ENCODE measurements around the gene GNG5. TPM values are rescaled to one million over a fixed set of nuclear protein-coding genes. Genes with fewer than 3 reads are reported as not detected.
"Not testable (repeated sequence)": the region's sequence is repeated elsewhere in the genome, so short reads cannot be mapped to it uniquely, and the experiment has no call there.

The GNG5 gene
- total RNA-seq, 4 donors from 2014 or later: 58.3 to 143 (median 95.2) TPM

DNA sequence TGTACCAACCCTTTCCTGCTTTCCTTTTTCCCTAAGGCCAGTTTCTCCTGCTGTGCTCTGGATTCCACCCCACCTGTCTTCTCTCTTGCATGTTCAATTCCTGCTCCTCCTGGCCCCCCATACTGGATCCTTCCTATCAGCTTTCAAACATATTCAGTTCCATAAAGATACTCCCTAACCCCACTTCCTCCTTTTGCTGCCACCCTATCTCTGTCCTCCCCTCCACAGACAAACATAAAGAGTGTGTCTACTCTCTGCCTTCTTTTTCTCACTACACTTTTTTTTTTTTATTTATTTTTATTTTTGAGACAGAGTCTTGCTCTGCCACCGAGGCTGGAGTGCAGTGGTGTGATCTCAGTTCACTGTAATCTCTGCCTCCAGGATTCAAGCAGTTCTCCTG is 44.3 kb downstream of the GNG5 start:
- Histone ChIP-seq H3K27me3 (no peaks in the 10 kb centered on the region), H3K36me3 (no peaks in the 10 kb centered on the region), H3K4me1 (no peaks in the 10 kb centered on the region), H3K27ac (no peak overlapping the region), H3K4me3 (replicated peaks in 1 of 3) (no peak overlapping the region), H3K9me3 (no peaks in the 10 kb centered on the region)
- intact Hi-C loops (cut with DNase I): no loop called here
- WGBS, 2 donors: 70 to 88% methylated on average over 1 of the region's 1 CpG
- no peak for DNase-seq
- TF ChIP-seq POLR2A (IDR thresholded peaks at IDR 0.05) (no peak), CTCF (IDR thresholded peaks at IDR 0.05) (no peak)

DNA sequence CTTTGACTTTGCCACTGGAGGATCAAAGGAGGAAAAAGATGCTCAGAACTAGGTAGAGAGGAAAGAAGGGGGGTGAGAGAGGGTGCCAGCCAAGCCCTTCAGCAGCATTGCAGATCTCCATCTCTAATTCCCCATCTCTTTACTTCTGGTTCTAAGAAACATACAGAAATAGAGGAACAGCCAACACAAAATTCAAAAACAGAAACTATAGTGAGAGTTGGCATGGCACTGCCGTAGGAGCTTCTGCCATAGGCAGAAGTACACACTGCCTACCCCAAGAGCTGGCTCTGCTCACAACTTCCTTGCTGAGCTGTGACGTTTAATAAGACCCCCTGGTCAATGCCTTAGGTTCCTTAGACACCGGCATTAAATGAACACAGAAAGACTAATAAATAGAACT is 53.9 kb downstream of the GNG5 start:
- TF ChIP-seq POLR2A (IDR thresholded peaks at IDR 0.05): no peak
- no peak for TF ChIP-seq CTCF (IDR thresholded peaks at IDR 0.05)
- intact Hi-C loops (cut with DNase I): no loop called here
- Histone ChIP-seq H3K36me3 (no peaks in the 10 kb centered on the region), H3K4me3 (replicated peaks in 1 of 3) (no peak overlapping the region), H3K27ac (no peak overlapping the region), H3K4me1 (no peaks in the 10 kb centered on the region), H3K27me3 (no peaks in the 10 kb centered on the region), H3K9me3 (no peaks in the 10 kb centered on the region)
- WGBS, 2 donors: 63 to 64% methylated on average over 3 of the region's 3 CpGs
- DNase-seq: no peak

DNA sequence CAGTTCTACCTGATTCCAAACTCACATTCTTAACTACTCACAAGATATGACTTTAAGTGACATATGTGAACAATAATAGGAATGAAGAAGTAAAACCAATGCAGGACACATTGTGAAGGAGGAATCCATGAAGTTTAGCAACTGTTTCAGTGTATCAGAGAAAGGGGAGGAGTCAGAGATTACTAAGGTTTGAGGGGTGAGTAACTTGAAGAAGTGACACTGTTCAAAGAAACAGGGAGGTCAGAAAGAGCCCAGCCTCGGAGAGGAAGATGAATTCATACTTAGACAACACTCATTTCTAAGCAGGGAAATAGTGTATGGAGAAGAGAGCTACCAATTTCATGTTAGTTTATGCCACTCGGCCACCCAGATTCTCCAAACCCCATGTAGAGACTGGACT is 55.5 kb downstream of the GNG5 start:
- H3K4me1 ChIP-seq: no peaks in the 10 kb centered on the region
- H3K27ac ChIP-seq: no peak overlapping the region
- intact Hi-C loops (cut with DNase I): no loop called here
- DNase-seq: no peak
- no peaks in the 10 kb centered on the region for H3K36me3 ChIP-seq
- no peak overlapping the region for H3K4me3 ChIP-seq (replicated peaks in 1 of 3)
- no peaks in the 10 kb centered on the region for H3K9me3 ChIP-seq
- H3K27me3 ChIP-seq: no peaks in the 10 kb centered on the region
- TF ChIP-seq POLR2A (IDR thresholded peaks at IDR 0.05) (no peak), CTCF (IDR thresholded peaks at IDR 0.05) (no peak)
- WGBS, 2 donors: 81 to 85% methylated on average over 2 of the region's 2 CpGs

DNA sequence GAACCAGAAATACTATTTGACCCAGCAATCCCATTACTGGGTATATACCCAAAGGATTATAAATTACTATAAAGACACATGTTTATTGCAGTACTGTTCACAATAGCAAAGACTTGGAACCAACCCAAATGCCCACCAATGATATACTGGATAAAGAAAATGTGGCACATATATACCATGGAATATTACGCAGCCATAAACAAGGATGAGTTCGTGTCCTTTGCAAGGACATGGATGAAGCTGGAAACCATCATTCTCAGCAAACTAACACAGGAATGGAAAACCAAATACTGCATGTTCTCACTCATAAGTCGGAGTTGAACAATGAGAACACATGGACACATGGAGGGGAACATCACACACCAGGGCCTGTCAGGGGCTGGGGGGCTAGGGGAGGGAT is 57.7 kb downstream of the GNG5 start:
- H3K4me3 ChIP-seq (replicated peaks in 1 of 3); H3K4me1 ChIP-seq; DNase-seq; H3K27me3 ChIP-seq; H3K9me3 ChIP-seq; H3K36me3 ChIP-seq; intact Hi-C loops (cut with DNase I); H3K27ac ChIP-seq: not testable (repeated sequence)
- 92 to 97% methylated on average over 3 of the region's 3 CpGs for WGBS, 2 donors

Other genes starting within 250 kb of the GNG5 start
- gene SAMD13, start 204.9 kb downstream of the GNG5 start, total RNA-seq: 1 to 10 TPM; 5.6 to 9.5 (median 5.9) TPM
- under 1 TPM in 1 of 4 donors, not detected in 3; 0.88 TPM for gene DNASE2B, start 108.1 kb downstream of the GNG5 start, total RNA-seq
- 10 to 100 TPM; 29.9 to 51.7 (median 42.7) TPM for gene RPF1, start 27.3 kb downstream of the GNG5 start, total RNA-seq
- gene SPATA1, start 195 bp downstream of the GNG5 start, total RNA-seq: 1 to 10 TPM in 2 of 4 donors, under 1 TPM in 1, not detected in 1; 0.13 to 2.8 (median 1.8) TPM
- 10 to 100 TPM; 14.9 to 24.1 (median 17.1) TPM for gene CTBS, start 67.9 kb upstream of the GNG5 start, total RNA-seq
- 10 to 100 TPM in 1 of 4 donors, 1 to 10 TPM in 3; 9.0 to 11.4 (median 9.5) TPM for gene SSX2IP, start 183.9 kb upstream of the GNG5 start, total RNA-seq